HCT116 (cell line): Measurements from ENCODE around the gene TKTL1.
"Not testable (repeated sequence)": the region's sequence is repeated elsewhere in the genome, so short reads cannot be mapped to it uniquely, and the experiment has no call there.

Experiments
- CEBPB ChIP-seq: IDR thresholded peaks from 2 replicates; pipeline ENCODE4 v1.6.1; 2012; ENCODE audit warnings: low read depth
- EZH2phosphoT487 ChIP-seq: fragments of 200-600 bp; IDR thresholded peaks from 2 replicates; pipeline ENCODE4 v1.6.1; 2018; ENCODE audit warnings: antibody characterized with exemption, borderline replicate concordance
- POLR2A ChIP-seq: IDR thresholded peaks from 2 replicates; pipeline ENCODE4 v1.7.0; 2011; ENCODE audit warnings: borderline replicate concordance; ENCODE audit not compliant: insufficient read depth, insufficient read length; ENCODE audit errors: extremely low read depth
- POLR2AphosphoS5 ChIP-seq: IDR thresholded peaks from 2 replicates; pipeline ENCODE4 v1.6.1; 2011; ENCODE audit warnings: mild to moderate bottlenecking, low read depth, low read length, moderate library complexity
- SIN3A ChIP-seq: IDR thresholded peaks from 2 replicates; pipeline ENCODE4 v1.6.1; 2012; ENCODE audit warnings: low read depth
- TF ChIP-seq, protein P1 (sequence below): IDR thresholded peaks from 2 replicates; pipeline ENCODE4 v1.6.1; 2012
- TF ChIP-seq, protein P2 (sequence below), 3 experiments: fragments of 200-600 bp in 1 of 3; sonication (generic) in 1 of 3; IDR thresholded peaks in 2 of 3; conservative IDR thresholded peaks in 1 of 3; 2 replicates each; pipeline ENCODE4 v1.5.1; 2012 to 2017; ENCODE audit warnings: low read depth in 2 of 3, low read length in 2 of 3, antibody characterized with exemption in 1 of 3, borderline replicate concordance in 1 of 3, control low read depth in 1 of 3, mild to moderate bottlenecking in 1 of 3, mixed read lengths in 1 of 3, mixed run types in 1 of 3, moderate library complexity in 1 of 3; ENCODE audit not compliant: insufficient read depth in 1 of 3
- TF ChIP-seq, protein P3 (sequence below): IDR thresholded peaks from 2 replicates; pipeline ENCODE4 v1.6.1; 2012; ENCODE audit warnings: low read depth

DNA sequence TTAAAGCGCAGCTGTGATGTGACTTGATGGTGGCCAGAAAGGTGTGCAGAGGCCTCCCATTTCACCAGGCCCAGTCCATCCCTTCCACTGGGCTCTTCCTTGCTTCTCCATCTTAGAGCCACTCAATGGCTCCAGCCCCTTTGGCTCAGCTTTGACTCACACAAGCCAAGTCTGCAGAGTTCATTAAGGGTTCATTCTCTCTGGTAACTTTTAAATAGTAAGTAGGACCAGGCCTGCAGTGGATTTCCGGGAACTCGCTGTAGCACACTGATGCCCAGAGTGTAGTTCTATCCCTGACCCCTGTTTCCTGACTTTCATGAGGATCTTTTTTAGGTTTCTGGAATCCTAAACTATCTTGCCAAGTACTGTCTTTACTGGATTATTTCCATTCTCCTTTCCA lies 26.4 kb upstream of the TKTL1 start:
- TF ChIP-seq, protein P1, sequence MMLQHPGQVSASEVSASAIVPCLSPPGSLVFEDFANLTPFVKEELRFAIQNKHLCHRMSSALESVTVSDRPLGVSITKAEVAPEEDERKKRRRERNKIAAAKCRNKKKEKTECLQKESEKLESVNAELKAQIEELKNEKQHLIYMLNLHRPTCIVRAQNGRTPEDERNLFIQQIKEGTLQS: not testable (repeated sequence)
- TF ChIP-seq POLR2A, CEBPB, EZH2phosphoT487, POLR2AphosphoS5, SIN3A: not testable (repeated sequence)
- TF ChIP-seq, protein P2, sequence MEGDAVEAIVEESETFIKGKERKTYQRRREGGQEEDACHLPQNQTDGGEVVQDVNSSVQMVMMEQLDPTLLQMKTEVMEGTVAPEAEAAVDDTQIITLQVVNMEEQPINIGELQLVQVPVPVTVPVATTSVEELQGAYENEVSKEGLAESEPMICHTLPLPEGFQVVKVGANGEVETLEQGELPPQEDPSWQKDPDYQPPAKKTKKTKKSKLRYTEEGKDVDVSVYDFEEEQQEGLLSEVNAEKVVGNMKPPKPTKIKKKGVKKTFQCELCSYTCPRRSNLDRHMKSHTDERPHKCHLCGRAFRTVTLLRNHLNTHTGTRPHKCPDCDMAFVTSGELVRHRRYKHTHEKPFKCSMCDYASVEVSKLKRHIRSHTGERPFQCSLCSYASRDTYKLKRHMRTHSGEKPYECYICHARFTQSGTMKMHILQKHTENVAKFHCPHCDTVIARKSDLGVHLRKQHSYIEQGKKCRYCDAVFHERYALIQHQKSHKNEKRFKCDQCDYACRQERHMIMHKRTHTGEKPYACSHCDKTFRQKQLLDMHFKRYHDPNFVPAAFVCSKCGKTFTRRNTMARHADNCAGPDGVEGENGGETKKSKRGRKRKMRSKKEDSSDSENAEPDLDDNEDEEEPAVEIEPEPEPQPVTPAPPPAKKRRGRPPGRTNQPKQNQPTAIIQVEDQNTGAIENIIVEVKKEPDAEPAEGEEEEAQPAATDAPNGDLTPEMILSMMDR (IDR thresholded peaks at IDR 0.05 in 2 of 3, conservative IDR thresholded peaks at IDR 0.05 in 1 of 3; ENCODE audit: borderline replicate concordance in 1 of 3, insufficient read depth in 1 of 3, low read depth in 2 of 3, low read length in 2 of 3): not testable (repeated sequence)
- TF ChIP-seq, protein P3, sequence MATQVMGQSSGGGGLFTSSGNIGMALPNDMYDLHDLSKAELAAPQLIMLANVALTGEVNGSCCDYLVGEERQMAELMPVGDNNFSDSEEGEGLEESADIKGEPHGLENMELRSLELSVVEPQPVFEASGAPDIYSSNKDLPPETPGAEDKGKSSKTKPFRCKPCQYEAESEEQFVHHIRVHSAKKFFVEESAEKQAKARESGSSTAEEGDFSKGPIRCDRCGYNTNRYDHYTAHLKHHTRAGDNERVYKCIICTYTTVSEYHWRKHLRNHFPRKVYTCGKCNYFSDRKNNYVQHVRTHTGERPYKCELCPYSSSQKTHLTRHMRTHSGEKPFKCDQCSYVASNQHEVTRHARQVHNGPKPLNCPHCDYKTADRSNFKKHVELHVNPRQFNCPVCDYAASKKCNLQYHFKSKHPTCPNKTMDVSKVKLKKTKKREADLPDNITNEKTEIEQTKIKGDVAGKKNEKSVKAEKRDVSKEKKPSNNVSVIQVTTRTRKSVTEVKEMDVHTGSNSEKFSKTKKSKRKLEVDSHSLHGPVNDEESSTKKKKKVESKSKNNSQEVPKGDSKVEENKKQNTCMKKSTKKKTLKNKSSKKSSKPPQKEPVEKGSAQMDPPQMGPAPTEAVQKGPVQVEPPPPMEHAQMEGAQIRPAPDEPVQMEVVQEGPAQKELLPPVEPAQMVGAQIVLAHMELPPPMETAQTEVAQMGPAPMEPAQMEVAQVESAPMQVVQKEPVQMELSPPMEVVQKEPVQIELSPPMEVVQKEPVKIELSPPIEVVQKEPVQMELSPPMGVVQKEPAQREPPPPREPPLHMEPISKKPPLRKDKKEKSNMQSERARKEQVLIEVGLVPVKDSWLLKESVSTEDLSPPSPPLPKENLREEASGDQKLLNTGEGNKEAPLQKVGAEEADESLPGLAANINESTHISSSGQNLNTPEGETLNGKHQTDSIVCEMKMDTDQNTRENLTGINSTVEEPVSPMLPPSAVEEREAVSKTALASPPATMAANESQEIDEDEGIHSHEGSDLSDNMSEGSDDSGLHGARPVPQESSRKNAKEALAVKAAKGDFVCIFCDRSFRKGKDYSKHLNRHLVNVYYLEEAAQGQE: not testable (repeated sequence)
